SK-N-SH (cell line): Measurements from ENCODE around the gene STEAP2. TPM values are rescaled to one million over a fixed set of nuclear protein-coding genes. Genes with fewer than 3 reads are reported as not detected.

Experiments
- CTCF ChIA-PET: fragments of 300-600, 350-600 bp; formaldehyde crosslinking; extraction: SDS; loops from one replicate; lab custom pipeline; 2021; lab: Yijun Ruan, JAX
- POLR2A ChIA-PET: fragments of 350-600 bp; sonication (Branson Sonifier 250); formaldehyde crosslinking; extraction: SDS; loops from one replicate; lab custom pipeline; 2020; ENCODE audit warnings: antibody characterized with exemption, inconsistent platforms; lab: Yijun Ruan, JAX
- DNase-seq: peaks from one replicate; pipeline ENCODE4 v3.0.0; 2012
- H2AFZ ChIP-seq: fragments of 200-600 bp; sonication (generic); 2 replicates; pipeline ENCODE4 v1.8.1; 2016; ENCODE audit warnings: antibody characterized with exemption, mild to moderate bottlenecking, low read depth
- H3F3A ChIP-seq: fragments of 200-600 bp; sonication (generic); replicated peaks from 2 replicates; pipeline ENCODE3; 2016; ENCODE audit warnings: antibody characterized with exemption, mild to moderate bottlenecking; ENCODE audit not compliant: insufficient read depth
- H3K27ac ChIP-seq, 2 experiments: fragments of 200-500 bp in 1 of 2; fragments of 200-600 bp in 1 of 2; sonication (Bioruptor generic) in 1 of 2; sonication (generic), shearing (Covaris generic) in 1 of 2; 2 replicates each; pipeline versions ENCODE4 v1.5.1 to v1.6.1; 2014 to 2016; ENCODE audit warnings: low read depth in 2 of 2, inconsistent platforms in 1 of 2, low read length in 1 of 2, mild to moderate bottlenecking in 1 of 2, mixed read lengths in 1 of 2
- H3K27me3 ChIP-seq: fragments of 200-600 bp; sonication (generic), shearing (Covaris generic); 2 replicates; pipeline ENCODE4 v1.6.1; 2016; ENCODE audit warnings: mixed run types; ENCODE audit not compliant: insufficient read depth
- H3K36me3 ChIP-seq, 2 experiments: fragments of 200-500 bp in 1 of 2; fragments of 200-600 bp in 1 of 2; sonication (Bioruptor generic) in 1 of 2; sonication (generic) in 1 of 2; replicated peaks in 1 of 2; 2 replicates each; pipeline versions ENCODE3 to v1.5.1; 2014 to 2016; ENCODE audit warnings: low read length in 1 of 2, mild to moderate bottlenecking in 1 of 2; ENCODE audit not compliant: insufficient read depth in 2 of 2, control insufficient read depth in 1 of 2
- H3K4me1 ChIP-seq, 2 experiments: fragments of 200-500 bp in 1 of 2; fragments of 200-600 bp in 1 of 2; sonication (Bioruptor generic) in 1 of 2; sonication (generic), shearing (Covaris generic) in 1 of 2; 2 replicates each; pipeline versions ENCODE4 v1.5.1 to v1.6.1; 2014 to 2016; ENCODE audit warnings: low read depth in 1 of 2, low read length in 1 of 2, mixed run types in 1 of 2; ENCODE audit not compliant: insufficient read depth in 2 of 2, control insufficient read depth in 1 of 2
- H3K4me2 ChIP-seq: fragments of 200-600 bp; sonication (generic), shearing (Covaris generic); 2 replicates; pipeline ENCODE4 v1.6.1; 2017; ENCODE audit warnings: mixed run types
- H3K4me3 ChIP-seq, 2 experiments: fragments of 200-500 bp in 1 of 2; fragments of 200-600 bp in 1 of 2; sonication (Bioruptor generic) in 1 of 2; sonication (generic), shearing (Covaris generic) in 1 of 2; 2 replicates each; pipeline versions ENCODE4 v1.5.1 to v1.8.1; 2014 to 2016; ENCODE audit warnings: low read depth in 2 of 2, inconsistent platforms in 1 of 2, low read length in 1 of 2, mild to moderate bottlenecking in 1 of 2, mixed read lengths in 1 of 2, moderate library complexity in 1 of 2
- H3K79me2 ChIP-seq: fragments of 200-600 bp; sonication (generic); 2 replicates; pipeline ENCODE4 v1.8.1; 2017; ENCODE audit warnings: mild to moderate bottlenecking; ENCODE audit not compliant: insufficient read depth
- H3K9ac ChIP-seq: fragments of 200-600 bp; sonication (generic); 2 replicates; pipeline ENCODE4 v1.6.1; 2017; ENCODE audit warnings: mixed run types
- H3K9me2 ChIP-seq: fragments of 200-600 bp; sonication (generic); 2 replicates; pipeline ENCODE4 v1.6.1; 2017; ENCODE audit warnings: mixed run types
- H3K9me3 ChIP-seq: fragments of 200-600 bp; sonication (generic); 2 replicates; pipeline ENCODE4 v1.6.1; 2017; ENCODE audit warnings: mixed run types, mild to moderate bottlenecking, moderate library complexity
- H4K20me1 ChIP-seq: fragments of 200-600 bp; sonication (generic); 2 replicates; pipeline ENCODE4 v1.6.1; 2017; ENCODE audit warnings: mild to moderate bottlenecking, mixed run types; ENCODE audit not compliant: insufficient read depth
- CHD2 ChIP-seq: fragments of 150-350 bp; IDR thresholded peaks from 2 replicates; pipeline ENCODE4 v1.6.1; 2018; ENCODE audit warnings: low read length; ENCODE audit not compliant: partially characterized antibody
- CTCF ChIP-seq: fragments of 200-600 bp; sonication (generic); IDR thresholded peaks from 2 replicates; pipeline ENCODE4 v1.6.1; 2017; ENCODE audit warnings: antibody characterized with exemption, mild to moderate bottlenecking, moderate library complexity
- FOXM1 ChIP-seq: IDR thresholded peaks from 2 replicates; pipeline ENCODE4 v1.4.0; 2012; ENCODE audit warnings: low read depth, mild to moderate bottlenecking
- IRF3 ChIP-seq: fragments of 150-350 bp; IDR thresholded peaks from 2 replicates; pipeline ENCODE4 v1.6.1; 2016; ENCODE audit warnings: mild to moderate bottlenecking, low read depth, low read length
- MAX ChIP-seq: IDR thresholded peaks from 2 replicates; pipeline ENCODE4 v1.4.0; 2012; ENCODE audit warnings: low read depth
- NFIC ChIP-seq: IDR thresholded peaks from 2 replicates; pipeline ENCODE4 v1.4.0; 2012; ENCODE audit warnings: borderline replicate concordance
- NRF1 ChIP-seq: IDR thresholded peaks from 2 replicates; pipeline ENCODE4 v1.6.1; 2012; ENCODE audit warnings: low read depth, mild to moderate bottlenecking, low read length
- POLR2AphosphoS5 ChIP-seq: IDR thresholded peaks from 2 replicates; pipeline ENCODE4 v1.6.1; 2012; ENCODE audit warnings: low read depth, low read length
- RAD21 ChIP-seq: IDR thresholded peaks from 2 replicates; pipeline ENCODE4 v1.6.1; 2012; ENCODE audit warnings: mild to moderate bottlenecking, low read length
- RCOR1 ChIP-seq: fragments of 150-350 bp; IDR thresholded peaks from 2 replicates; pipeline ENCODE4 v1.6.1; 2017; ENCODE audit warnings: antibody characterized with exemption, low read length
- RFX5 ChIP-seq: IDR thresholded peaks from 2 replicates; pipeline ENCODE4 v1.6.1; 2012; ENCODE audit warnings: mild to moderate bottlenecking, improper control_type of control experiment, low read length
- SIN3A ChIP-seq: IDR thresholded peaks from 2 replicates; pipeline ENCODE4 v1.6.1; 2012; ENCODE audit warnings: low read depth, mild to moderate bottlenecking, low read length, moderate library complexity, borderline replicate concordance
- SMC3 ChIP-seq: IDR thresholded peaks from 2 replicates; pipeline ENCODE4 v1.6.1; 2012; ENCODE audit warnings: low read depth, low read length, improper control_type of control experiment
- TCF12 ChIP-seq: IDR thresholded peaks from 2 replicates; pipeline ENCODE4 v1.4.0; 2012
- TEAD4 ChIP-seq: IDR thresholded peaks from 2 replicates; pipeline ENCODE4 v1.4.0; 2012; ENCODE audit warnings: mild to moderate bottlenecking, borderline replicate concordance; ENCODE audit not compliant: insufficient read depth
- USF1 ChIP-seq: IDR thresholded peaks from 2 replicates; pipeline ENCODE4 v1.4.0; 2012; ENCODE audit warnings: low read depth, borderline replicate concordance
- WGBS: methylation state at CpG from one replicate; pipeline ENCODE4 v1.1.6; 2017; ENCODE audit warnings: low lambda C conversion rate; 5-methylcytosine and 5-hydroxymethylcytosine counted together
- polyA plus RNA-seq, 3 experiments: library from polyadenylated mRNA; depleted of rRNA; stranded (reverse); fragments of >200 nt; gene quantifications; 2 replicates each; pipeline ENCODE4 v1.2.3, GENCODE V29; 2012

STEAP2 gene
- polyA plus RNA-seq, 1 of the 3 experiments (the other 2 are of a cell fraction) = 6.6 TPM

GRCh38 chr7:90261441-90261840, 49.9 kb downstream of the STEAP2 start:
- no peaks in the 10 kb centered on the region for H4K20me1 ChIP-seq
- no peak overlapping the region for H2AFZ ChIP-seq
- no peak overlapping the region for H3K4me3 ChIP-seq
- no peak overlapping the region for H3K4me2 ChIP-seq
- TF ChIP-seq IRF3 = no peak
- DNase-seq = no peak
- ChIA-PET POLR2A (no interaction called here), CTCF (interaction anchor here (1.4 to 2.7 kb wide), 3 partner anchors 108 to 166 kb away, joined by 6 to 16 read pairs (median 13); partner anchors contain the start of gene STEAP1)
- no peaks in the 10 kb centered on the region for H3K79me2 ChIP-seq
- no peaks in the 10 kb centered on the region for H3K27me3 ChIP-seq
- H3K9me2 ChIP-seq = no peaks in the 10 kb centered on the region
- H3K36me3 ChIP-seq = no peaks in the 10 kb centered on the region
- no peak overlapping the region for H3K27ac ChIP-seq
- no peaks in the 10 kb centered on the region for H3F3A ChIP-seq
- peaks cover 0 to 3% of the 10 kb centered on the region in 2 experiments; a peak in 2 of 4 replicates for H3K4me1 ChIP-seq
- no peaks in the 10 kb centered on the region for H3K9me3 ChIP-seq
- H3K9ac ChIP-seq = no peak overlapping the region

- Histone ChIP-seq H3K4me1 (peaks cover 0 to 12% of the 10 kb centered on the region in 2 experiments; a peak in 2 of 4 replicates), H3K9me2 (no peaks in the 10 kb centered on the region), H3K27ac (no peak overlapping the region), H3K27me3 (no peaks in the 10 kb centered on the region), H4K20me1 (no peaks in the 10 kb centered on the region), H3F3A (peaks cover 3% of the 10 kb centered on the region), H3K36me3 (no peaks in the 10 kb centered on the region), H2AFZ (no peak overlapping the region), H3K79me2 (no peaks in the 10 kb centered on the region), H3K9ac (no peak overlapping the region), H3K4me3 (no peak overlapping the region), H3K4me2 (no peak overlapping the region), H3K9me3 (no peaks in the 10 kb centered on the region)
- DNase-seq = peak; percentile 45
- POLR2A ChIA-PET = no interaction called here
- CTCF ChIA-PET = interaction anchor here (0.8 to 3.2 kb wide), 8 partner anchors 10 to 164 kb away, joined by 3 to 19 read pairs (median 4); partner anchors contain the start of genes STEAP1 and STEAP2
- TF ChIP-seq SMC3 = peak; percentile 65
- TF ChIP-seq CTCF = peak; percentile 78
- TF ChIP-seq RCOR1 = no peak
- TF ChIP-seq RAD21 = peak; percentile 83
Measured at GRCh38 chr7:90262438-90262837, 50.9 kb downstream of the STEAP2 start.

DNA sequence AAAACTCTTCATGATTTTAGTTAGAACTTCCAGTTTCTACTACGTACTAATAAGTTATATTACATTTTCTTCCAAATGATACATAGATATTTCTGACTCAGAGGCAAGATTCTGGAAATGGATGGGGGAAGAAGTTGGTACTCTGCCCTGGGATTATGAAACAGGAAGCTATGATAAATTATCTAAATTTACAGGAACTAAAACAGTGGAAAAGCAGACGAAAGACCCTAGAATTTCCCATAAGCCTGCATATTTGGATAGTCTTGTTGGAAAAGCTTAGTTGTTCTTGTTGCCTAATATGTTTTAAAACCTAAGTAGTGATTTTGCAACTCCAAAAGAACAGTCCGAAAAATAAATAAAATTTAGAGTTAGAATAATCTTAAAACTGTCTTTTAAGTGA, 55.3 kb downstream of the STEAP2 start:
- Histone ChIP-seq H3K4me2 (peak overlapping the region; percentile 2; the same call in 1 of the 2 replicates), H4K20me1 (no peaks in the 10 kb centered on the region), H3K27me3 (no peaks in the 10 kb centered on the region), H3K4me3 (no peak overlapping the region), H3F3A (peaks cover 25% of the 10 kb centered on the region), H3K27ac (peak overlapping the region in 1 of 2 experiments; percentile 51; a peak in 2 of 4 replicates), H2AFZ (peak overlapping the region; percentile 14; the same call in 1 of the 2 replicates), H3K4me1 (peaks cover 6 to 32% of the 10 kb centered on the region in 2 experiments; a peak in 3 of 4 replicates), H3K36me3 (no peaks in the 10 kb centered on the region), H3K9ac (no peak overlapping the region), H3K9me2 (no peaks in the 10 kb centered on the region), H3K79me2 (no peaks in the 10 kb centered on the region), H3K9me3 (no peaks in the 10 kb centered on the region)
- no peak for DNase-seq
- CTCF ChIA-PET = interaction anchor here (1.2 to 2.2 kb wide), 5 partner anchors 10 to 161 kb away, joined by 3 to 5 read pairs (median 4); partner anchors contain the start of gene STEAP2
- WGBS = 37% methylated on average over 3 of the region's 3 CpGs
- POLR2A ChIA-PET = no interaction called here
- TF ChIP-seq RFX5 (no peak), FOXM1 (no peak), CHD2 (no peak), SIN3A (no peak), RCOR1 (no peak), MAX (no peak), NRF1 (no peak), POLR2AphosphoS5 (no peak), TCF12 (no peak), NFIC (peak; percentile 48; the same call in 1 of the 2 replicates), USF1 (no peak), CTCF (no peak), TEAD4 (no peak)
